ENCODE measurements around the gene CNKSR3. TPM values are rescaled to one million over a fixed set of nuclear protein-coding genes. Genes with fewer than 3 reads are reported as not detected.

Gene CNKSR3
- total RNA-seq, 1 experiment from 2014 or later: 10.3 TPM

DNA sequence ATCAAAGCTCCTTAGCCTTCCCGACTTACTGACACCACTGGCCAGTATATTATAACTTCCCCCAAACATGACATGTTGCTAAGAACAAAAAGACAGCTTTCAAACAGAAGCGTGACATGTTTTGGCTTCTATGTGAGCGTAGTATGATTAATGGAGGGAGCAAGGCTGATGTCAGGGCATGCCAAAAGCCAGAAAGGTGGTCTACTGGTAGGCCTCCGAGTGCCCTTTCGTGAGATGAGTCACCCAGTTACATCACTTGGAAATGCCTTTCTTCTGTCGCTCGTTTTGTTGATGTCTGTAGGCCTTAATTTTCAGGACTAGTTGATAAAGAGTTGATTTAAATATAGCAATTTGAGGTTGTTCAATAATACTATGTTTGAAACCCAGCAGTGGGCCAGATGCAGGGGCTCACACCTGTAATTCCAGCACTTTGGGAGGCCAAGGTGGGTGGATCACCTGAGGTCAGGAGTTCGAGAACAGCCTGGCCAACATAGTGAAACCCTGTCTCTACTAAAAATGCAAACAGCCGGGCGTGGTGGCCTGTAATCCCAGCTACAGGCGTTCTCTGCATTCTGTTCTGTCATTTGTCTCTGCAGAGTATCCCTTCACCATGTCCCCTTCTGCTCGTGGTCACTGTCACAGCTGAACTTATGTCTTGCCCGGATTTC lies 53.3 kb downstream of the CNKSR3 start:
- CTCF ChIA-PET: no interaction called here
- DNase-seq (ENCODE audit: low spot score): no peak
- POLR2A ChIA-PET (ENCODE audit: low non-redundant PET): no interaction called here

GRCh38 chr6:154453329-154453728 lies 57.2 kb downstream of the CNKSR3 start:
- Histone ChIP-seq H3K36me3 (ENCODE audit: insufficient read depth, low read length, poor library complexity, severe bottlenecking) (no peaks in the 10 kb centered on the region), H3K27ac (ENCODE audit: low read depth, low read length, poor library complexity, severe bottlenecking) (no peak overlapping the region), H3K27me3 (replicated peaks; ENCODE audit: insufficient read depth, low read depth, low read length, poor library complexity) (no peaks in the 10 kb centered on the region), H3K4me3 (ENCODE audit: low read depth, low read length, poor library complexity, severe bottlenecking) (no peak overlapping the region), H3K4me1 (ENCODE audit: insufficient read depth, low read length, poor library complexity, severe bottlenecking) (peaks cover 17% of the 10 kb centered on the region), H3K9me3 (ENCODE audit: low read depth, low read length, poor library complexity, severe bottlenecking) (no peaks in the 10 kb centered on the region)
- no TSS peak for BruUV-seq (replicated peaks)
- DNase-seq (ENCODE audit: low spot score): no peak
- ChIA-PET POLR2A (ENCODE audit: low non-redundant PET) (no interaction called here), CTCF (no interaction called here)
- TF ChIP-seq, protein P1, sequence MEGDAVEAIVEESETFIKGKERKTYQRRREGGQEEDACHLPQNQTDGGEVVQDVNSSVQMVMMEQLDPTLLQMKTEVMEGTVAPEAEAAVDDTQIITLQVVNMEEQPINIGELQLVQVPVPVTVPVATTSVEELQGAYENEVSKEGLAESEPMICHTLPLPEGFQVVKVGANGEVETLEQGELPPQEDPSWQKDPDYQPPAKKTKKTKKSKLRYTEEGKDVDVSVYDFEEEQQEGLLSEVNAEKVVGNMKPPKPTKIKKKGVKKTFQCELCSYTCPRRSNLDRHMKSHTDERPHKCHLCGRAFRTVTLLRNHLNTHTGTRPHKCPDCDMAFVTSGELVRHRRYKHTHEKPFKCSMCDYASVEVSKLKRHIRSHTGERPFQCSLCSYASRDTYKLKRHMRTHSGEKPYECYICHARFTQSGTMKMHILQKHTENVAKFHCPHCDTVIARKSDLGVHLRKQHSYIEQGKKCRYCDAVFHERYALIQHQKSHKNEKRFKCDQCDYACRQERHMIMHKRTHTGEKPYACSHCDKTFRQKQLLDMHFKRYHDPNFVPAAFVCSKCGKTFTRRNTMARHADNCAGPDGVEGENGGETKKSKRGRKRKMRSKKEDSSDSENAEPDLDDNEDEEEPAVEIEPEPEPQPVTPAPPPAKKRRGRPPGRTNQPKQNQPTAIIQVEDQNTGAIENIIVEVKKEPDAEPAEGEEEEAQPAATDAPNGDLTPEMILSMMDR (conservative IDR thresholded peaks at IDR 0.05; ENCODE audit: low read depth, low read length): no peak
- no peak for TF ChIP-seq EZH2 (IDR thresholded peaks at IDR 0.05; ENCODE audit: borderline replicate concordance, low read depth, low read length, poor library complexity, severe bottlenecking)
- intact Hi-C loops (cut with micrococcal nuclease; ENCODE audit: unreplicated experiment): no loop called here

More for the DNA sequence above, 53.3 kb downstream of the CNKSR3 start:
- no peaks in the 10 kb centered on the region for H3K36me3 ChIP-seq (ENCODE audit: insufficient read depth, low read length, poor library complexity, severe bottlenecking)
- H3K27me3 ChIP-seq (replicated peaks; ENCODE audit: insufficient read depth, low read depth, low read length, poor library complexity): no peaks in the 10 kb centered on the region
- intact Hi-C loops (cut with micrococcal nuclease; ENCODE audit: unreplicated experiment): no loop called here
- H3K4me1 ChIP-seq (ENCODE audit: insufficient read depth, low read length, poor library complexity, severe bottlenecking): peaks cover 27% of the 10 kb centered on the region
- no peak overlapping the region for H3K27ac ChIP-seq (ENCODE audit: low read depth, low read length, poor library complexity, severe bottlenecking)
- TF ChIP-seq, protein P1 (conservative IDR thresholded peaks at IDR 0.05; ENCODE audit: low read depth, low read length): no peak
- no peak for TF ChIP-seq EZH2 (IDR thresholded peaks at IDR 0.05; ENCODE audit: borderline replicate concordance, low read depth, low read length, poor library complexity, severe bottlenecking)
- no TSS peak for BruUV-seq (replicated peaks)
- no peak overlapping the region for H3K4me3 ChIP-seq (ENCODE audit: low read depth, low read length, poor library complexity, severe bottlenecking)
- H3K9me3 ChIP-seq (ENCODE audit: low read depth, low read length, poor library complexity, severe bottlenecking): no peaks in the 10 kb centered on the region

DNA sequence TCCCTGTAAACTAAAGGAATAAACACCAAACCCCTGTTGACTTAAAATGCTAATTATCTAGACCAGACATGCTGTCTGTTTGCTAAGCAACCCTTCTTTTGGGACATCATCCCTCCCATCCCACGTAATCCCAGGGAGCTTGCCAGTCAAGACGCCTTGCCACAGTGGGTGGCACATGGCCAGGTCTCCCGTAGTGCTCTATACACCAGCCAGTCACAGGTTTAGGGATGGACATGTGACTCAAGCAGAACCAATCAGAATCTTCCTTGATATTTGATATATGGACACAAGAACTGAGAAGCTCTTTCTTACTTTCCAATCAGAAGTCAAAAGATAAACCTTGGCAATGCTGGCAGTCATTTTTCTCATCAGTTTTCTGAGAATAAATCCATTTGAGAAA lies 60.0 kb downstream of the CNKSR3 start:
- intact Hi-C loops (cut with micrococcal nuclease; ENCODE audit: unreplicated experiment): no loop called here

More for the DNA sequence above, 60.0 kb downstream of the CNKSR3 start:
- TF ChIP-seq, protein P1 (conservative IDR thresholded peaks at IDR 0.05; ENCODE audit: low read depth, low read length): no peak
- TF ChIP-seq EZH2 (IDR thresholded peaks at IDR 0.05; ENCODE audit: borderline replicate concordance, low read depth, low read length, poor library complexity, severe bottlenecking): no peak
- Histone ChIP-seq H3K27me3 (replicated peaks; ENCODE audit: insufficient read depth, low read depth, low read length, poor library complexity) (no peaks in the 10 kb centered on the region), H3K36me3 (ENCODE audit: insufficient read depth, low read length, poor library complexity, severe bottlenecking) (no peaks in the 10 kb centered on the region), H3K27ac (ENCODE audit: low read depth, low read length, poor library complexity, severe bottlenecking) (no peak overlapping the region), H3K4me3 (ENCODE audit: low read depth, low read length, poor library complexity, severe bottlenecking) (no peak overlapping the region), H3K9me3 (ENCODE audit: low read depth, low read length, poor library complexity, severe bottlenecking) (no peaks in the 10 kb centered on the region), H3K4me1 (ENCODE audit: insufficient read depth, low read length, poor library complexity, severe bottlenecking) (peaks cover 37% of the 10 kb centered on the region)
- ChIA-PET POLR2A (ENCODE audit: low non-redundant PET) (no interaction called here), CTCF (no interaction called here)
- peak; percentile 30 for DNase-seq (ENCODE audit: low spot score)
- BruUV-seq (replicated peaks): no TSS peak
